NCI-H128 (cell line): Measurements from ENCODE around the gene VPS50.
"Not testable (repeated sequence)": the region's sequence is repeated elsewhere in the genome, so short reads cannot be mapped to it uniquely, and the experiment has no call there.

ENCODE experiments used
- DNase-seq: peaks from one replicate; lab custom pipeline; 2025; ENCODE audit not compliant: unreplicated experiment; lab: John Stamatoyannopoulos, UW

Gene VPS50

GRCh38 chr7:93331706-93332105, 99.5 kb downstream of the VPS50 start:
- DNase-seq, result no peak

- DNase-seq, result no peak
Measured at GRCh38 chr7:93332172-93332571, 100.0 kb downstream of the VPS50 start.

GRCh38 chr7:93337052-93337451, 104.9 kb downstream of the VPS50 start:
- DNase-seq, result no peak

GRCh38 chr7:93342178-93342577, 110.0 kb downstream of the VPS50 start:
- DNase-seq, result not testable (repeated sequence)

- no peak for DNase-seq
Measured at GRCh38 chr7:93350338-93350737, 118.2 kb downstream of the VPS50 start.

GRCh38 chr7:93352881-93353280, 120.7 kb downstream of the VPS50 start:
- DNase-seq, result no peak

GRCh38 chr7:93354815-93355214, 122.6 kb downstream of the VPS50 start:
- no peak for DNase-seq

- DNase-seq, result no peak
Measured at GRCh38 chr7:93359520-93360198, 127.5 kb downstream of the VPS50 start.

- no peak for DNase-seq
Measured at GRCh38 chr7:93361853-93362252, 129.7 kb downstream of the VPS50 start.

- no peak for DNase-seq
Measured at GRCh38 chr7:93364806-93365205, 132.6 kb downstream of the VPS50 start.

- no peak for DNase-seq
Measured at GRCh38 chr7:93365341-93365740, 133.2 kb downstream of the VPS50 start.

- no peak for DNase-seq
Measured at GRCh38 chr7:93366816-93367215, 134.7 kb downstream of the VPS50 start.

GRCh38 chr7:93367254-93367653, 135.1 kb downstream of the VPS50 start:
- no peak for DNase-seq

GRCh38 chr7:93370937-93371336, 138.8 kb downstream of the VPS50 start:
- DNase-seq, result not testable (repeated sequence)

GRCh38 chr7:93373537-93373936, 141.4 kb downstream of the VPS50 start:
- no peak for DNase-seq

- DNase-seq, result no peak
Measured at GRCh38 chr7:93374345-93374940, 142.3 kb downstream of the VPS50 start.

- DNase-seq, result no peak
Measured at GRCh38 chr7:93375603-93376002, 143.4 kb downstream of the VPS50 start.

GRCh38 chr7:93378131-93378760, 146.1 kb downstream of the VPS50 start:
- no peak for DNase-seq

GRCh38 chr7:93382362-93382761, 150.2 kb downstream of the VPS50 start:
- no peak for DNase-seq

GRCh38 chr7:93390660-93391059, 158.5 kb downstream of the VPS50 start:
- no peak for DNase-seq

- DNase-seq, result no peak
Measured at GRCh38 chr7:93392984-93393383, 160.8 kb downstream of the VPS50 start.

- no peak for DNase-seq
Measured at GRCh38 chr7:93399642-93400041, 167.5 kb downstream of the VPS50 start.
